OCI-M1 (cell line): ENCODE data around the gene TBX21.
"Not testable (repeated sequence)": the region's sequence is repeated elsewhere in the genome, so short reads cannot be mapped to it uniquely, and the experiment has no call there.

Experiments used
- DNase-seq: peaks from one replicate; lab custom pipeline; 2025; lab: John Stamatoyannopoulos, UW

Gene TBX21

DNA sequence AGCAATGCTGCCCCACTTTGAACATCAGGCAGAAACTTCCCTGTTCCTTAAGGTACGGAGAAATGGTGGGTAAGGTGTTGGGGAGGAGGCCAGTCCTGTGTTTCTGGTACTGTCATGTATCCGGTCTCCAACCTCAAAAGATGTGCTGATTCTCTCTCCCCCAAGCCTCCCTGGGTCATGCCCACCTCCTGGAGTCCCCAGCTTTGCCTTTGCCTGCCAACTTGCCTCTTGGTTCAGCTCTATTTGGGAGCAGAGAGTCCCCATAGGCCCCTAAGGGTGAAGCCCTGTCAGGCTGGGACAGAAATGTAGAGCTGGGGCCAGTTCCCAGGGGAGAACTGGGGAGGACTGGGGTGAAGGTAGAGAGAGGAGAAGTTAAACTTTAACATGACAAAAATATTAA is 1.6 kb upstream of the TBX21 start:
- DNase-seq, result no peak

DNA sequence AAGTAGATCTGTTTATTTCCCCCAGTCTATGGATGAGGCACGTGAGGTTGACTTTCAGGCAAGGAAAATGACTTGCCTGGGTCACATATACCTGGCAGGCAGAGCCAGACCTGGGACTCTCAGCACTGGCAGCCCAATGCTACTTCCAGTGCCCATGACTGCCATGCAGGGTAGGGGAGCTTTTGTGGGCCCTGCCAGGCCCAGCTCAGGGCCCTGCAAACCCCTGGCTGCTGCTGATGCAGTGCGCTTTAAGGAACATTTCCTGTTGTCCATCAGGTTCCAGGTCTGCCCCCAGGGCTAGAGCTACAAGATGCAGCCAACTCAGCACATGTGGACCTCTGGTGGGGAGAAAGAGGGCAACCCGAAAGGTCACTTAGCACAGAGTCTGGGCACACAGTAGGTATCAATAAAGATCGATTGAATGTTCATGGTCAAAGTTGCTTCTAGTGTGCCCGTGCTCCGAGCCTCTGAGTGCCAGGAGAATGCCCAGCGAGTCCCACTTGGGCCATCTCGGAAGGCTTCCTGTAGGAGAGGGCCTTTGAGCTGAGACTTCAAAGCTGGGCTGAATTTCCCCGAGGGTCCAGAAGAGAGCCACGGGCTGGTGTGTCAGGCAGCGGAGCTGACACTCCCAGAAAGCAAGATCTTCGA is 513 bp upstream of the TBX21 start:
- no peak for DNase-seq

DNA sequence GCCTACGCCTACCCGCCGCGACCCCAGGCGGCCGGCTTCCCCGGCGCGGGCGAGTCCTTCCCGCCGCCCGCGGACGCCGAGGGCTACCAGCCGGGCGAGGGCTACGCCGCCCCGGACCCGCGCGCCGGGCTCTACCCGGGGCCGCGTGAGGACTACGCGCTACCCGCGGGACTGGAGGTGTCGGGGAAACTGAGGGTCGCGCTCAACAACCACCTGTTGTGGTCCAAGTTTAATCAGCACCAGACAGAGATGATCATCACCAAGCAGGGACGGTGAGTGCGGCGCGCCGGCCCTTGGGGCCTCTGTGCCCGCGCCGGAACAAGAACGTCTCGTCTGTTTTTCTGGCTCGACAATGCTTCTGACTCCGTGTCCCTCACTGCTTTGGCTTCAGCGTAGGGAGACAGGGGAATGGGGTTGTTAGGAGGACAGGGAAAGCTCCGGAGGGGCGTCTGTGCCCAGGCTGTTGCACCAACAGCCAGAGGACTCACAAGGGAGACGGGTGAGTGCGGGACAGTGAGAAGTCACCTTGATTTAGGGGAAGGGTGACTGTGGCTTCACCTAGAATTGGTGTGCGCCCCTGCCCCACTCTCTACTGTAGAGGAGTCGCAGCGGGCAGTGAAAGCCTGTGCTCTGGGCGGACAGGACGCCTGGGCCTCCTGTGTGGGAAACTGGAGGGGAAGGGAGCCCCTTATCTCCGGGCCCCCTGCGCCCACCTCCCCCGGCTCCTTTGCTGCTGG is 806 bp downstream of the TBX21 start:
- DNase-seq, result no peak

DNA sequence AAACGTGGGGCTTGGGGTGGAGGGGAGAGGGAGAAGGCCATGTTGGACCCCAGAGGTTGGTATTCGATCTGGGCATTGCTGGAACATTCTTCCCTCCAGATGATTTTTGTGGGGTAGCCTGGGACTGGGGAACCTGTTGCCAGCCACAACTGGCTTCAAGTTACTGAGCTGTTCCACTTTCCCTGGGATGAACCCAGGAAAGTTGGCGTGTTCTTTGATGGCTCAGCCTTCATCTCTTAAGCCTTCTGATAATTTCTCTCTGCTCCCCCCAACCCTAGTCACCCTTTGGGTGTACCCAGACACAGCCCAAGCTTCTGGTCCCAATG is 2.1 kb downstream of the TBX21 start:
- no peak for DNase-seq

DNA sequence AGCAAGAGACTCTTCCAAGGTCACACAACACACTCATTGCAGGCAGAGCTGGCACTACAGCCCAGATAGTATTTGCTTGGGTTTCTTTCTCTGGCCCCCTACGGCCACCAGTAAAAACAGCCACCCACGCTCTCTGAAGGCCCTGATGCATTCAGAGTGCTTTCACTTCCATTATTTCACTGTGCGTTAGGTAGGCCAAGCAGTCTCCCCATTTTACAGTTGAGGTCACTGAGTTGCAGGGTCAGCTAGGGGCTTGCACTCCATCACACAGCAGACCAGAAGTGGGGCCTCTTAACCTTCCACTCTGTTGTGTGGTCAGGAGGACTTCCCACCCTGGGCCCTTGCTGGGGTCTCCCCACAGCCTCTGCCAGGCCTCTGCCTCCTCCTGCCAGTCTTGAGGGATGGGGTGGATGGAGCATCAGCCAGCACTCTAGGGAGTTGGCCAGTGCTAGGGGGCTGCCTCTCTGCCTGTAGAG is 2.5 kb downstream of the TBX21 start:
- DNase-seq, result no peak

DNA sequence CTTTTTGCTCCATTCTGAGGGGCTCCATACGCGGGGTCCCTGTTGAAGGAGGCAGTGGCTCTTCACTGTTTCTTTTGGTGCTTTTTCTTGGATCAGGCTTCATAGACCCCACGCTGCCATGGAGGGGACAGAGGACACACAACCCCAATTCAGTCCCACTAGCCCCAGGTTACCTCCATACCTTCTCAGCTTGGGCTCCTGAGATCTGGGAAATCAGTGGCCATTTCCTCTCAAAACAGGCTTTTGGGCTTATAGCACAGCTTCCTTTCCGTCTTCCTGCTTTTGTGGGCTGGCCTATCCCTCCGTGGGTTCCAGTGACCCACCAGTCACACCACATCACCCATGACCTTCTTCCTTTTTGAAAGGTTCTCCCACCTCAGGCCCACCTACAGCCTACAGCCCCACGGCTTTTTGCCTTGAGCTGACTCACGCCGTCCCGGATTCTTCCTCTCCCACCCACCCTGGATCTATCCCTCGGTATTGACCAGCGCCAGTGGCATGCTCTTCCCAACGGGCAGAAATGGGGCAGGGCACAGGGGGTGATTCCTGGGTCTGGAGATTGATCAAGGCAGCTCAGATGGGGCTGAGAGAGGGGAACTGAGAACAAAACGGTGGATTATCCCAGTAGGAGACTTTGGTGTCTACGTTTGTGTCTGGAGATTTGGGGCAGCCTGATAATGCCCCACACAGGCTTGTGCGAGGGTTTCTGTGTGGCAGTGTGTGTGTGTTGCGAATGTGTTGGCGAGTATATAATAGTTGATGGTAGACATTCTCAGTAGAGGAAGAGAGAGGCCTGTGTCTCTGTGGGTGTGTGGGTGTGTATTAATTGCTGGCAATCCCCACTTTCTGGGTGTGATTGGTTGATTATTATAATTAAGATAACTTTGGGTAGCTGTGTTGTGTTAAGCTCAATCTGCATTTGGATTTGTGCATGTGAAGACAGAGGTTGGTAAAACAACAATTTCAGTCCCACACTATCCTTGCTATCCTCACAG is 3.8 kb downstream of the TBX21 start:
- DNase-seq, result no peak

DNA sequence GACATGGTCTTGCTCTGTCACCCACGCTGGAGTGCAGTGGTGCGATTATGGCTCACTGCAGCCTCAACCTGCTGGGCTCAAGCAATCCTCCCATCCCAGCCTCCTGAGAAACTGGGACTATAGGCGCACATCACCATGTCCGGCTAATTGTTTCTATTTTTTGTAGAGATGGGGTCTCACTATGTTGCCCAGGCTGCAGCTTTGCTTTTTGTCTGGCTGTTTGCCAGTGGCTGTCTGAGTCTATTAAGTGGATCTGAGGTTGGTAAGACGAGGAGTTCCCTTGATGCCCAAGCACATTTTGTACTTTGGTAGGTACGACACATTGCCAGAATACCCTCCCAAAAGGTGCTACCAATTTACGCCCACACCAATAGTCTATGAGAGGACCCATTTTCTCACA is 5.1 kb downstream of the TBX21 start:
- no peak for DNase-seq

DNA sequence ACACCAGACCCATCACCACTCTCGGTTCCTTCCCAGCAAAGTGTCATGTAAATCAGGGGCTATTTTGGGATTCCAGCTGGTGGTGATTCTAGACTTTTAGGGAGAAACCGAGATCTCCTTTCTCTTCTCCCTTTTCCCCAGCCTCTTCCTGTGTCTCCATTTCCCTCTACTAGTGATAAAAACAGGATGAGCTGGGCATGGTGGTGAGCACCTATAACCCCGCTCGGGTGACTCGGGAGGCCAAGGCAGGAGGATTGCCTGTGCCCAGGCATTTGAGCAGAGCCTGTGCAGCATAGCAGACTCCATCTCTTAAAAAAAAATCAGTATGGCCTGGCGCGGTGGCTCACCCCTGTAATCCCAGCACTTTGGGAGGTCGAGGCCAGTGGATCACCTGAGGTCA is 6.1 kb downstream of the TBX21 start:
- no peak for DNase-seq

DNA sequence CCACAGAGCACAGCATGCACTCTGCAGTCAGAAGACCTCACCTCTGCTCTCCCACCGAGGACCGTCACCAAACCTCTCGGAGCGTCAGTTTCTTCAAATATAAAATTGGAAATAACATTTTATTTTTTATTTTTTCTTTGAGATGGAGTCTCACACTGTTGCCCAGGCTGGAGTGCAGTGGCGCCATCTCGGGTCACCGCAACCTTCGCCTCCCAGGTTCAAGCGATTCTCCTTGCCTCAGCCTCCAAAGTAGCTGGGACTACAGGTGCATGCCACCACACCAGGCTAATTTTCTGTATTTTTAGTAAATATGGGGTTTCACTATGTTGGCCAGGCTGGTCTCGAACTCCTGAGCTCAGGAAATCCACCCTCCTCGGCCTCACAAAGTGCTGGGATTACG is 6.9 kb downstream of the TBX21 start:
- not testable (repeated sequence) for DNase-seq

DNA sequence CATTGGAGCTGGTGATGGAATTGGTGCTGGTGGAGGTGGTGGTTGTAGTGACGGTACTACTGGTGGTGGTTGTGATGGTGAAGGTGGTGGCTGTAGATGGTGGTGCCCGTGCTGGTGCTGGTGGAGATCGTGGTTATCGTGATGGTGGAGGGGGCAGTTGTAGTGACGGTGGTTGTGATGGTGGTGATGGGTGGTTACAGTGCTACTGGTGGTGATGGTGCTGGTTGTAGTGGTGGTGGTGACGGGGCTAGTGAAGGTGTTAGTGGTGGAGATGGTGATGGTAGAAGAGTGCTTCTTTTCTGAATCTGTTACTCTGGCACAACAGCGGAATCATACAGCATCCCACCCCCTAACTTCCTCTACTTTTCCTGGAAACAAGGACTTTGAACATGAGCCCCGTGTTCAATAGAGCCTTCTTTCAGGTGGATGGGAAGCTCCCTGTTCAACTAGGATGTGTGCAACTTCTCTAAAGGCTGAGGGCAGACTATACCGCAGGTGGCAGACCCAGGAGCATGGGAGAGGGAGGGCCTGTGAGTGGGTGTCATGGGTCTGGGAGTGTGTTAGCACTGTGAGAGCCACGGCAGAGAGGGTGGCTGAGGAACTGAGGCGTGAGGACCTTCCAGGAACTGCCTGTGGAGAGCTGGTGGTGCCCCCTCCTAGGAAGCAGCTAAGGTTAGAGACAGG is 8.2 kb downstream of the TBX21 start:
- DNase-seq, result no peak

DNA sequence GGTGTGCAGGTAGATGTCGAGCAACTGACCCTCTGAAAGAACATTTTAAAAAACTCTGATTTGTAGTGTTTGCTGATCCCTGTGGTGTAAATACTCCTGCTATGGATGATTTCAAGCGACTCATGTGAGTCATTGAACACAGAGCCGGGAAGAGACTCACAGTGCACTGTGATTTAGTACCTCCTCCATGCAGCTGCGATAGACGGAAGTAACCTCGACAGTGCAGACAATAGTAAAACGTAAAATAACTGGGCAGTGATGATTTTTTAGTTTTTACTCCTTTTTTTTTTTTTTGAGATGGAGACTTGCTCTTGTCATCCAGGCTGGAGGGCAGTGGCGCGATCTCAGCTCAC is 8.7 kb downstream of the TBX21 start:
- DNase-seq, result no peak

DNA sequence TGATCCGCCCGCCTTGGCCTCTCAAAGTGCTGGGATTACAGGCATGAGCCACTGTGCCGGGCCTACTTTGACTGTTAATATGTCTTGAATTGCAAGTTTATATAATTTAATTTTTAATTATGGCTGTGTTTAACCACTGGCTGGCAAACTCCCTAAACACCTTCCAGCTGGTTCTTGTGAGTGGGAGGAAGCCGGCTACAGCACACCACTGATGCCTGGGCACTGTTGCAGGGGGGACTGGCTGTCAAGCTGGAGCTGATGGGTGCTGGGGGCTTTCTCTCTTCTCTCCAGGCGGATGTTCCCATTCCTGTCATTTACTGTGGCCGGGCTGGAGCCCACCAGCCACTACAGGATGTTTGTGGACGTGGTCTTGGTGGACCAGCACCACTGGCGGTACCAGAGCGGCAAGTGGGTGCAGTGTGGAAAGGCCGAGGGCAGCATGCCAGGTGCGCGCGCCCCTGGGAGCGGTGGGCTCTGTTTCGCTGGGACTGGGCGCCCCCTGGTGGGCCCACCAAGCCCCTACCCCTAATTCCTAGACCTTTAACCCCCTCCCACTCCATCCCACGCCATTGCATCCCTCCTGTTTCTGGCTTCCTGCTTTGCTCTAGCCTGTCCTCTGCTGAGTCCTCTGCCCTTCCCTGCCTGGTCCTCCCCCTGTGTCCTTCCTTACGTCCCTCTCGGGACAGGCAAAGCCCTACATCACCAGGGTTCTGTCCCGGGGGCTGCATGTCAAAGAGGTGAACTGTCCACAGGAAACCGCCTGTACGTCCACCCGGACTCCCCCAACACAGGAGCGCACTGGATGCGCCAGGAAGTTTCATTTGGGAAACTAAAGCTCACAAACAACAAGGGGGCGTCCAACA is 9.5 kb downstream of the TBX21 start:
- DNase-seq, result peak; percentile 62

DNA sequence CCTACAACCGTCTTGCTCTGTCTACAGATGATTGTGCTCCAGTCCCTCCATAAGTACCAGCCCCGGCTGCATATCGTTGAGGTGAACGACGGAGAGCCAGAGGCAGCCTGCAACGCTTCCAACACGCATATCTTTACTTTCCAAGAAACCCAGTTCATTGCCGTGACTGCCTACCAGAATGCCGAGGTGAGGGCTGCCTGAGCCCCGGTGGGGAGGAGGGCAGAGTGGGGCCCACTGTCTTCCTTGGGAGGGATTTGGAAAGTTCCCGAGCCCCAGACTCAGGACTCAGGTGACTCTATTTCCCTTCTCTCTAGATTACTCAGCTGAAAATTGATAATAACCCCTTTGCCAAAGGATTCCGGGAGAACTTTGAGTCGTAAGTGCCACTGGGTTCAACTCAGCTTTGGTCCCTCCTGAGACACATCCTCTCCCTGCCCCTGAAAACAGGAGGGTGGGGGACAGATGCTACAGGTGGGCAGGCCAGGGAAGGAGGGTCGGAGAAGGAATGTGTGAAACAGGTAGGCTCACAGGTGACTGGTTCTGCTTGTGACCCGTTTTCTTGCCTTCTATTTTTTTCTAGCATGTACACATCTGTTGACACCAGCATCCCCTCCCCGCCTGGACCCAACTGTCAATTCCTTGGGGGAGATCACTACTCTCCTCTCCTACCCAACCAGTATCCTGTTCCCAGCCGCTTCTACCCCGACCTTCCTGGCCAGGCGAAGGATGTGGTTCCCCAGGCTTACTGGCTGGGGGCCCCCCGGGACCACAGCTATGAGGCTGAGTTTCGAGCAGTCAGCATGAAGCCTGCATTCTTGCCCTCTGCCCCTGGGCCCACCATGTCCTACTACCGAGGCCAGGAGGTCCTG is 11.4 kb downstream of the TBX21 start:
- no peak for DNase-seq

DNA sequence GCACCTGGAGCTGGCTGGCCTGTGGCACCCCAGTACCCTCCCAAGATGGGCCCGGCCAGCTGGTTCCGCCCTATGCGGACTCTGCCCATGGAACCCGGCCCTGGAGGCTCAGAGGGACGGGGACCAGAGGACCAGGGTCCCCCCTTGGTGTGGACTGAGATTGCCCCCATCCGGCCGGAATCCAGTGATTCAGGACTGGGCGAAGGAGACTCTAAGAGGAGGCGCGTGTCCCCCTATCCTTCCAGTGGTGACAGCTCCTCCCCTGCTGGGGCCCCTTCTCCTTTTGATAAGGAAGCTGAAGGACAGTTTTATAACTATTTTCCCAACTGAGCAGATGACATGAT is 12.0 kb downstream of the TBX21 start:
- DNase-seq, result no peak

DNA sequence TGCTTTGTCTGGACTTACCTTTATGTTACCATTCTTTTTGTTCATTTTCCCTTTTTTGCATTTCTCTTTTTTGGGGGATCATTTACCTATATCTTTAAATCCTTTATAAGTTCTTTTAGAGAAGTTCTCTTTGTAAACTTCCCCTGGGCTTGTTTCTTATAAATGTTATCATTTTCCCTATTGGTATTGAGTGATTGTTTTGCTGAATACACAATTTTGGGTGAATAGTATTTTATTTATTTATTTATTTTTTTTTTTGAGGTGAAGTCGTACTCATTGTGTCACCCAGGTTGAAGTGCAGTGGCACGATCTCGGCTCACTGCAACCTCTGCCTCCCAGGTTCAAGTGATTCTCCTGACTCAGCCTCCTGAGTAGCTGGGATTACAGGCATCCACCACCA is 18.4 kb downstream of the TBX21 start:
- DNase-seq, result no peak

DNA sequence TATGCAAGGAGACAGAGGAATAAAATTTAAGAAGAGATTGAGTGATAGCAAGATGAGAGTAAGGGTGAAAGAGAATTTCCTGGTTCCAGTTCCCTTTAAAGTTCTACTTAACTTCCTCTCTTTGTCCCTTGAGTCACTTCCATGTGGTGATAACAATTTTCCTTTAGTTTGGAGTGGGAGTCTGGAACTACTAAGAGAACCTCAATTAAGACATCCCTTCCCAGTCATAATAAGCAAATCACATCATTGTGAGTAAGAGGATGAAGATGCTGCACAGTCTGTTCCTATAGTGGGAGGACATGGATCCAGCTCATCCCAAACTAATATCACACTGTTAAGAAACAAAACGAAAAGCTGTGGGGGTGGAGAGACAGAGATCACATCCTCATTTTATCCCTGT is 24.4 kb downstream of the TBX21 start:
- DNase-seq, result no peak

DNA sequence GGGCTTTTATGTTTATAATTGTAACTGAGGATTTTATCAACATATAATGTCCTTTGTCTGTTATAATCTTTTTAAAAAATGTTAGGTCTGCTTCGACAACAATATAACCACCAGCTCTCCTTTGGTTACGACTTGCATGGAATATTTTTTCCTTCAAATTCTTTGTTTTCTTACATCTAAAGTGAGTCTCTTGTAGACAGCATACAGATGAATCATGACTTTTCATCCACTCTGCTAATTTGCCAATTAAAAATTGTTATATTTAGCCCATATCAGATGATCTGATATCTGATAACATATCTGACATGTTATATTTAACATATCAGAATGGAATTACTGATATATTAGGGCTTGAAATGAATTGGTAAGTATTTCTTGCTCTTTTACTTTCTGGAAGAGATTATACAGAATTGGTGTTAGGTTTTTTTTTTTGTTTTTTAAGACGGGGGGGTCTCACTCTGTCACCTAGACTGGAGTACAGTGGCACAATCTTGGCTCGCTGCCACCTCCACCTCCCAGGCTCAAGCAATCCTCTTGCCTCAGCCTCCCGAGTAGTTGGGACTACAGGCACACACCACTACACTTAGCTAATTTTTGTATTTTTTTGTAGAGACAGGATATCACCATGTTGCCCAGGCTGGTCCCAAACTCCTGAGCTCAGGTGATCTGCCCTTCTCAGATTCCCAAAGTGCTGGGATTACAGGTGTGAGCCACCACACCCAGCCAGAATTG is 27.5 kb downstream of the TBX21 start:
- no peak for DNase-seq

DNA sequence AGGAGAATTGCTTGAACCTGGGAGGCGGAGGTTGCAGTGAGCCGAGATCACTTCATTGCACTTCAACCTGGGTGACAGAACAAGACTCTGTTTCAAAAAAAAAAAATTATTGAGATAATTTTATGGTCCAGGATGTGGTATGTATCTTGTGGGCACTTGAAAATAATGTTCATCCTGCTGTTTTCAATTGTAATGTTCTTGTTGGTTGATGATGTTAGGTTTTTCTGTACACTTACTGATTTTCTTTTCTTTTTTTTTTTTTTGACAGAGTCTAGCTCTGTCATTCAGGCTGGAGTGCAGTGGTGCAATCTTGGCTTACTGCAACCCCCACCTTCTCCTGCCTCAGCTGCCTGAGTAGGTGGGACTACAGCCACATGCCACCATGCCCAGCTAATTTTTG is 29.7 kb downstream of the TBX21 start:
- no peak for DNase-seq

DNA sequence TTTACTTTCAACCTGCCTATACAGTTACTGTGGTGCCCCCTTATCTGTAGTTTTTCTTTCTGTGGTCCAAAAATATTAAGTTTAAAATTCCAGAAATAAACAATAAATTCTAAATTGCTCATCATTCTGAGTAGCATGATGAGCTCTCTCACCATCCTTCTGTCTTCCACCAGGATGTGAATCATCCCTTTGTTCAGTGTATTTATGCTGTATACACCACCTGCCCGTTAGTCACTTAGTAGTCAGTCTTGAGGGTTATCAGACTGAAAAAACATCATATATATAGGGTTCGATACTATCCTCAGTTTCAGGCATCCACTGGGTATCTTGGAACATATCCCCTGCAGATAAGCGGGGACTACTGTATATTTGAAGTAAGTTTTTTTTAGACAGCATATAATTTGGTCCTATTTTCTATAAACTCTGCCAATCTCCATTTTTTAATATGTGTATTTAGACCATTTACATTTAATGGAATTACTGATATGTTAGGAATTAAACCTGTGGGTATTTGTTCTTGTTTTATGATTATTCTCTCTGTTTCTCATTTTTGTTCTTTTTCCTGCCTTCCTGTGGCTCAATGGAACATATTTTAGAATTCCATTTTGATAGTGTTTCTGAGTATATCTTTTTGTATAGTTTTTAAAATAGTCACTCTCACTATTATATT is 31.0 kb downstream of the TBX21 start:
- DNase-seq, result no peak
